IMR-90 (cell line): ENCODE measurements around the gene NSUN6. TPM values are rescaled to one million over a fixed set of nuclear protein-coding genes. Genes with fewer than 3 reads are reported as not detected.

Source experiments
- ATAC-seq: fragments of 200-7000 bp; cut with Tn5 transposase; 2 replicates; pipeline ENCODE4 v1.9.1; 2020; ENCODE audit warnings: low read depth, mild to moderate bottlenecking, moderate library complexity
- BruUV-seq: library from RNA; stranded (reverse); fragments of 400-500 nt; replicated peaks from 2 replicates; lab custom pipeline; 2021; lab: Mats Ljungman, UMichigan
- CTCF ChIA-PET: fragments of 300-600 bp; formaldehyde crosslinking; extraction: SDS; loops from one replicate; lab custom pipeline; 2021; ENCODE audit warnings: antibody characterized with exemption; lab: Yijun Ruan, JAX
- POLR2A ChIA-PET: fragments of 300-600 bp; sonication (Branson Sonifier 250); formaldehyde crosslinking; loops from one replicate; lab custom pipeline; 2022; ENCODE audit warnings: antibody characterized with exemption; ENCODE audit not compliant: unreplicated experiment; lab: Charles Lee
- DNase-seq: peaks from one replicate; pipeline ENCODE4 v3.0.0; 2013
- H2AFZ ChIP-seq: replicated peaks from 2 replicates; pipeline ENCODE3; 2013; ENCODE audit warnings: low read length, mild to moderate bottlenecking; ENCODE audit not compliant: poor library complexity
- H2AK5ac ChIP-seq: 2 replicates; pipeline ENCODE4 v1.6.1; 2013; ENCODE audit warnings: low read depth, low read length, inconsistent platforms
- H2AK9ac ChIP-seq: replicated peaks from 2 replicates; pipeline ENCODE3; 2013; ENCODE audit warnings: mild to moderate bottlenecking, low read depth, low read length, moderate library complexity; ENCODE audit not compliant: poor library complexity
- H2BK120ac ChIP-seq: 2 replicates; pipeline ENCODE4 v1.6.1; 2013; ENCODE audit warnings: low read depth, low read length, inconsistent platforms
- H2BK15ac ChIP-seq: 3 replicates; pipeline ENCODE4 v1.6.1; 2013; ENCODE audit warnings: low read depth, low read length, inconsistent platforms
- H2BK20ac ChIP-seq: 2 replicates; pipeline ENCODE4 v1.6.1; 2013; ENCODE audit warnings: low read depth, mild to moderate bottlenecking, inconsistent platforms, low read length, moderate library complexity
- H2BK5ac ChIP-seq: 2 replicates; pipeline ENCODE4 v1.6.1; 2013; ENCODE audit warnings: mild to moderate bottlenecking, low read depth, low read length, inconsistent platforms; ENCODE audit not compliant: poor library complexity, severe bottlenecking
- H3K14ac ChIP-seq: replicated peaks from 2 replicates; pipeline ENCODE4 v1.6.1; 2013; ENCODE audit warnings: low read depth, low read length, inconsistent platforms
- H3K18ac ChIP-seq: 2 replicates; pipeline ENCODE4 v1.6.1; 2013; ENCODE audit warnings: low read depth, low read length, control low read depth
- H3K23ac ChIP-seq: 2 replicates; pipeline ENCODE4 v1.6.1; 2013; ENCODE audit warnings: low read depth, low read length, inconsistent platforms
- H3K27ac ChIP-seq: 2 replicates; pipeline ENCODE4 v1.5.1; 2013; ENCODE audit warnings: mild to moderate bottlenecking, control low read depth, low read length; ENCODE audit not compliant: insufficient read depth
- H3K27me3 ChIP-seq: 2 replicates; pipeline ENCODE4 v1.6.1; 2013; ENCODE audit warnings: low read length; ENCODE audit not compliant: control insufficient read depth, insufficient read depth
- H3K36me3 ChIP-seq: 2 replicates; pipeline ENCODE4 v1.6.1; 2013; ENCODE audit warnings: low read length, mixed read lengths; ENCODE audit not compliant: control insufficient read depth, insufficient read depth
- H3K4ac ChIP-seq: 2 replicates; pipeline ENCODE4 v1.6.1; 2013; ENCODE audit warnings: low read depth, low read length, inconsistent platforms
- H3K4me1 ChIP-seq: 2 replicates; pipeline ENCODE4 v1.6.1; 2013; ENCODE audit warnings: low read length, mixed read lengths; ENCODE audit not compliant: control insufficient read depth, insufficient read depth
- H3K4me2 ChIP-seq: 2 replicates; pipeline ENCODE4 v1.6.1; 2013; ENCODE audit warnings: low read depth, mild to moderate bottlenecking, control low read depth, low read length, moderate library complexity
- H3K4me3 ChIP-seq: 2 replicates; pipeline ENCODE4 v1.5.1; 2013; ENCODE audit warnings: low read depth, mild to moderate bottlenecking, control low read depth, low read length, moderate library complexity; ENCODE audit not compliant: insufficient read depth
- H3K56ac ChIP-seq: 2 replicates; pipeline ENCODE4 v1.6.1; 2013; ENCODE audit warnings: low read length, inconsistent platforms; ENCODE audit not compliant: insufficient read depth; ENCODE audit errors: extremely low read depth
- H3K79me1 ChIP-seq, 2 experiments: 2 replicates each; pipeline ENCODE4 v1.6.1; 2013; ENCODE audit warnings: low read length in 2 of 2, inconsistent platforms in 1 of 2, low read depth in 1 of 2
- H3K9ac ChIP-seq: 2 replicates; pipeline ENCODE4 v1.6.1; 2013; ENCODE audit warnings: low read depth, low read length, control low read depth
- H3K9me1 ChIP-seq: 2 replicates; pipeline ENCODE4 v1.6.1; 2013; ENCODE audit warnings: low read length, inconsistent platforms; ENCODE audit not compliant: insufficient read depth
- H3K9me3 ChIP-seq: 2 replicates; pipeline ENCODE4 v1.6.1; 2013; ENCODE audit warnings: low read length; ENCODE audit not compliant: control insufficient read depth, insufficient read depth
- H4K20me1 ChIP-seq: 2 replicates; pipeline ENCODE4 v1.6.1; 2013; ENCODE audit warnings: low read length, inconsistent platforms; ENCODE audit not compliant: insufficient read depth
- H4K5ac ChIP-seq: 2 replicates; pipeline ENCODE4 v1.6.1; 2013; ENCODE audit warnings: mild to moderate bottlenecking, low read depth, low read length, control low read depth
- H4K8ac ChIP-seq, 2 experiments: 2 replicates each; pipeline ENCODE4 v1.6.1; 2013; ENCODE audit warnings: low read depth in 2 of 2, low read length in 2 of 2, control low read depth in 1 of 2, inconsistent platforms in 1 of 2
- H4K91ac ChIP-seq: 2 replicates; pipeline ENCODE4 v1.6.1; 2013; ENCODE audit warnings: low read depth, low read length, inconsistent platforms; ENCODE audit not compliant: insufficient read depth
- BHLHE40 ChIP-seq: fragments of 150-350 bp; IDR thresholded peaks from 2 replicates; pipeline ENCODE4 v1.6.1; 2016; ENCODE audit warnings: mild to moderate bottlenecking, low read depth, low read length
- CEBPB ChIP-seq: IDR thresholded peaks from 2 replicates; pipeline ENCODE4 v1.6.1; 2012; ENCODE audit warnings: low read depth, low read length, improper control_type of control experiment
- CHD1 ChIP-seq: IDR thresholded peaks from 2 replicates; pipeline ENCODE4 v1.6.1; 2012; ENCODE audit warnings: low read depth, low read length, improper control_type of control experiment
- CTCF ChIP-seq: conservative IDR thresholded peaks from 2 replicates; pipeline ENCODE4 v1.5.1; 2012; ENCODE audit warnings: mild to moderate bottlenecking, low read depth, low read length, improper control_type of control experiment
- ELK1 ChIP-seq: fragments of 150-350 bp; IDR thresholded peaks from 2 replicates; pipeline ENCODE4 v1.6.1; 2016; ENCODE audit warnings: low read depth, mild to moderate bottlenecking, low read length, moderate library complexity, borderline replicate concordance
- FOS ChIP-seq: fragments of 150-350 bp; IDR thresholded peaks from 2 replicates; pipeline ENCODE4 v1.6.1; 2016; ENCODE audit warnings: low read depth, low read length
- MAFK ChIP-seq: IDR thresholded peaks from 2 replicates; pipeline ENCODE4 v1.6.1; 2012; ENCODE audit warnings: low read depth, low read length, improper control_type of control experiment
- MAZ ChIP-seq: IDR thresholded peaks from 2 replicates; pipeline ENCODE4 v1.6.1; 2012; ENCODE audit warnings: low read depth, mild to moderate bottlenecking, low read length, improper control_type of control experiment, moderate library complexity, borderline replicate concordance
- MXI1 ChIP-seq: IDR thresholded peaks from 2 replicates; pipeline ENCODE4 v1.6.1; 2012; ENCODE audit warnings: low read depth, mild to moderate bottlenecking, low read length, moderate library complexity, borderline replicate concordance
- NFE2L2 ChIP-seq: fragments of 150-350 bp; IDR thresholded peaks from 2 replicates; pipeline ENCODE4 v1.6.1; 2016; ENCODE audit warnings: low read depth, mild to moderate bottlenecking, low read length
- POLR2A ChIP-seq: IDR thresholded peaks from 2 replicates; pipeline ENCODE4 v1.6.1; 2012; ENCODE audit warnings: mild to moderate bottlenecking, low read depth, low read length
- RAD21 ChIP-seq: IDR thresholded peaks from 2 replicates; pipeline ENCODE4 v1.6.1; 2012; ENCODE audit warnings: low read length, improper control_type of control experiment
- RCOR1 ChIP-seq: IDR thresholded peaks from 2 replicates; pipeline ENCODE4 v1.6.1; 2012; ENCODE audit warnings: mild to moderate bottlenecking, low read length, improper control_type of control experiment; ENCODE audit not compliant: insufficient replicate concordance
- RFX5 ChIP-seq: IDR thresholded peaks from 2 replicates; pipeline ENCODE4 v1.8.0; 2012; ENCODE audit warnings: low read depth, mild to moderate bottlenecking, low read length, moderate library complexity
- SMC3 ChIP-seq: fragments of 150-350 bp; IDR thresholded peaks from 2 replicates; pipeline ENCODE4 v1.6.1; 2016; ENCODE audit warnings: low read depth, mild to moderate bottlenecking, antibody characterized with exemption, low read length, moderate library complexity
- USF2 ChIP-seq: fragments of 150-350 bp; IDR thresholded peaks from 2 replicates; pipeline ENCODE4 v1.6.1; 2017; ENCODE audit warnings: mild to moderate bottlenecking, antibody characterized with exemption, low read length, low read depth
- WGBS, 2 experiments: methylation state at CpG; one replicate each; pipeline versions ENCODE4 v1.1.5 to v1.1.7; 2013; ENCODE audit warnings: missing lambda C conversion rate in 2 of 2; ENCODE audit not compliant: insufficient read length in 1 of 2; ENCODE audit errors: extremely low coverage in 2 of 2; 5-methylcytosine and 5-hydroxymethylcytosine counted together
- dilution Hi-C: fragments of 300-500 bp; cut with HindIII; formaldehyde crosslinking; loops from one replicate; pipeline ENCODE4 v1.14.3; 2018; ENCODE audit warnings: low sequenced_read_pairs; ENCODE audit not compliant: unreplicated experiment
- in situ Hi-C: fragments of 300-500 bp; cut with MboI; formaldehyde crosslinking; loops from 3 replicates; pipeline ENCODE4 v1.14.3; 2019; ENCODE audit warnings: low sequenced_read_pairs, inconsistent platforms, mixed read lengths
- intact Hi-C: fragments of 100-400 bp; cut with micrococcal nuclease; formaldehyde crosslinking; loops from 2 replicates; pipeline ENCODE4 v1.10.0; 2022
- polyA plus RNA-seq, 3 experiments: library from polyadenylated mRNA; depleted of rRNA; stranded (reverse); fragments of >200 nt; gene quantifications; 2 replicates each; pipeline ENCODE4 v1.2.3, GENCODE V29; 2012; ENCODE audit warnings: low replicate concordance in 1 of 3
- total RNA-seq: library from RNA; depleted of rRNA; stranded (reverse); fragments of >200 nt; gene quantifications from 2 replicates; pipeline ENCODE4 v1.2.3, GENCODE V29; 2012

The NSUN6 gene
- total and polyA plus RNA-seq, 2 of the 4 experiments (the other 2 are of a cell fraction): 4.6 to 11.5 TPM

GRCh38 chr10:18561861-18562551 lies 89.4 kb downstream of the NSUN6 start:
- Histone ChIP-seq H2AK5ac (no peak overlapping the region), H4K8ac (no peak overlapping the region), H2BK15ac (no peak overlapping the region), H2BK5ac (peak overlapping the region; percentile 60), H3K4me3 (no peak overlapping the region), H3K4me1 (no peaks in the 10 kb centered on the region), H3K36me3 (no peaks in the 10 kb centered on the region; the same call in 1 of the 2 replicates), H3K79me1 (no peaks in the 10 kb centered on the region), H4K91ac (no peak overlapping the region), H2AK9ac (no peak overlapping the region), H3K18ac (no peak overlapping the region), H3K9ac (no peak overlapping the region), H3K9me3 (no peaks in the 10 kb centered on the region; the same call in 1 of the 2 replicates), H3K9me1 (no peaks in the 10 kb centered on the region), H3K27me3 (no peaks in the 10 kb centered on the region), H2BK20ac (no peak overlapping the region), H2AFZ (no peak overlapping the region), H3K23ac (no peak overlapping the region), H2BK120ac (no peak overlapping the region), H3K4ac (no peak overlapping the region), H3K56ac (no peak overlapping the region), H4K20me1 (no peaks in the 10 kb centered on the region), H4K5ac (no peak overlapping the region), H3K4me2 (no peak overlapping the region), H3K14ac (no peak overlapping the region), H3K27ac (no peak overlapping the region)
- TF ChIP-seq NFE2L2 (no peak), MAZ (no peak), FOS (no peak), RCOR1 (no peak), POLR2A (no peak), CEBPB (no peak), CHD1 (no peak), CTCF (no peak), MXI1 (no peak), SMC3 (no peak), ELK1 (no peak), RFX5 (no peak), BHLHE40 (no peak), USF2 (no peak), MAFK (no peak), RAD21 (no peak)
- 99 to 100% methylated on average over 7 to 8 of the region's 8 CpGs for WGBS, 2 experiments
- ATAC-seq: no peak
- in situ Hi-C loops (no loop called here), dilution Hi-C loops (no loop called here), intact Hi-C loops (no loop called here)
- CTCF ChIA-PET: no interaction called here
- DNase-seq: no peak
- no TSS peak for BruUV-seq
- POLR2A ChIA-PET: no interaction called here
